MM.1S (cell line): ENCODE data around the gene ZNF521.

ENCODE experiments used
- DNase-seq: peaks from one replicate; pipeline ENCODE4 v3.0.0-alpha.2; 2015
- H2AFZ ChIP-seq: fragments of 300-600 bp; sonication (generic); 2 replicates; pipeline ENCODE4 v1.6.0; 2016; ENCODE audit warnings: antibody characterized with exemption, low read length
- H3F3A ChIP-seq: fragments of 300-600 bp; sonication (generic); 2 replicates; pipeline ENCODE4 v1.6.1; 2016; ENCODE audit warnings: mild to moderate bottlenecking, antibody characterized with exemption, low read length, moderate library complexity, mixed read lengths; ENCODE audit not compliant: insufficient read depth
- H3K27ac ChIP-seq: fragments of 300-600 bp; sonication (generic); 2 replicates; pipeline ENCODE4 v1.5.1; 2016; ENCODE audit warnings: mild to moderate bottlenecking, low read length
- H3K27me3 ChIP-seq: fragments of 300-600 bp; sonication (generic); replicated peaks from 2 replicates; pipeline ENCODE4 v1.6.0; 2016; ENCODE audit warnings: low read length; ENCODE audit not compliant: insufficient read depth
- H3K36me3 ChIP-seq: fragments of 300-600 bp; sonication (generic); replicated peaks from 2 replicates; pipeline ENCODE4 v1.6.1; 2016; ENCODE audit warnings: mild to moderate bottlenecking, low read length, mixed read lengths; ENCODE audit not compliant: insufficient read depth
- H3K4me1 ChIP-seq: fragments of 300-600 bp; sonication (generic); 2 replicates; pipeline ENCODE4 v1.6.1; 2016; ENCODE audit warnings: low read length, mixed read lengths
- H3K4me2 ChIP-seq: fragments of 300-600 bp; sonication (generic); 2 replicates; pipeline ENCODE4 v1.6.0; 2016; ENCODE audit warnings: low read depth, low read length
- H3K4me3 ChIP-seq: fragments of 300-600 bp; sonication (generic); 2 replicates; pipeline ENCODE4 v1.5.1; 2016; ENCODE audit warnings: low read length, mixed read lengths
- H3K79me2 ChIP-seq: fragments of 300-600 bp; sonication (generic); 2 replicates; pipeline ENCODE4 v1.6.1; 2016; ENCODE audit warnings: mixed run types, low read length, mixed read lengths
- H3K9ac ChIP-seq: fragments of 300-600 bp; sonication (generic); 2 replicates; pipeline ENCODE4 v1.6.1; 2016; ENCODE audit warnings: low read length, mixed read lengths
- H3K9me2 ChIP-seq: fragments of 300-600 bp; sonication (generic); replicated peaks from 2 replicates; pipeline ENCODE4 v1.6.1; 2016; ENCODE audit warnings: mild to moderate bottlenecking, low read length, mixed read lengths; ENCODE audit not compliant: insufficient read depth
- H3K9me3 ChIP-seq: fragments of 300-600 bp; sonication (generic); replicated peaks from 2 replicates; pipeline ENCODE4 v1.6.1; 2016; ENCODE audit warnings: mild to moderate bottlenecking, low read length, mixed read lengths; ENCODE audit not compliant: insufficient read depth
- H4K20me1 ChIP-seq: fragments of 300-600 bp; sonication (generic); 2 replicates; pipeline ENCODE4 v1.6.1; 2016; ENCODE audit warnings: mild to moderate bottlenecking, low read length, moderate library complexity, mixed read lengths; ENCODE audit not compliant: insufficient read depth
- EZH2 ChIP-seq: fragments of 300-600 bp; sonication (generic); optimal IDR thresholded peaks from 2 replicates; pipeline ENCODE3; 2017; ENCODE audit warnings: low read depth, mild to moderate bottlenecking, antibody characterized with exemption, low read length, mixed read lengths
- EZH2phosphoT487 ChIP-seq: fragments of 300-600 bp; sonication (generic); IDR thresholded peaks from 2 replicates; pipeline ENCODE4 v1.6.1; 2018; ENCODE audit warnings: antibody characterized with exemption, low read length
- TF ChIP-seq, protein P1 (sequence below): fragments of 300-600 bp; sonication (generic); IDR thresholded peaks from 2 replicates; pipeline ENCODE4 v1.5.1; 2016; ENCODE audit warnings: antibody characterized with exemption, low read length, mixed read lengths

The ZNF521 gene

DNA sequence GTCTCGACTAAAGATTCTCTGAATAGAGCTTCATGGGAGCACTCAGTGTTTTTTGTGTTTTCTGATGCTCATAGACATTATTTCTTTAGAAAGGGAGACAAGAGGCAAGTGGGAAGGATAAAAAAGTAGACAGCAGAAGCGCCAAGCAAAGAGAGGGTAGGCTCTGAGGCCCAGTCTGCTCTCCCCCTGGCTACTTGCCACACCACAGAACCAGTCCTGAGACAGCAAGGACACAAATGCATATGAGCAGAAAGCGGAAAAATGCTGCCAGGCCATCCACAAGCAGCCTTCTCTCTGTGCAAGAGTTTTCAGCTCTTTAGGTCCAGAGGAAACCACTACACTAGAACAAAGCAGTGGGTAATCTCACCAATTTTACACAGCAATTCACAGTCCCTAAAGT lies 285.4 kb downstream of the ZNF521 start:
- H3K4me3 ChIP-seq, result no peak overlapping the region
- no peaks in the 10 kb centered on the region for H3K4me1 ChIP-seq
- no peak overlapping the region for H3K4me2 ChIP-seq
- TF ChIP-seq EZH2phosphoT487 (no peak), EZH2 (no peak)
- TF ChIP-seq, protein P1, sequence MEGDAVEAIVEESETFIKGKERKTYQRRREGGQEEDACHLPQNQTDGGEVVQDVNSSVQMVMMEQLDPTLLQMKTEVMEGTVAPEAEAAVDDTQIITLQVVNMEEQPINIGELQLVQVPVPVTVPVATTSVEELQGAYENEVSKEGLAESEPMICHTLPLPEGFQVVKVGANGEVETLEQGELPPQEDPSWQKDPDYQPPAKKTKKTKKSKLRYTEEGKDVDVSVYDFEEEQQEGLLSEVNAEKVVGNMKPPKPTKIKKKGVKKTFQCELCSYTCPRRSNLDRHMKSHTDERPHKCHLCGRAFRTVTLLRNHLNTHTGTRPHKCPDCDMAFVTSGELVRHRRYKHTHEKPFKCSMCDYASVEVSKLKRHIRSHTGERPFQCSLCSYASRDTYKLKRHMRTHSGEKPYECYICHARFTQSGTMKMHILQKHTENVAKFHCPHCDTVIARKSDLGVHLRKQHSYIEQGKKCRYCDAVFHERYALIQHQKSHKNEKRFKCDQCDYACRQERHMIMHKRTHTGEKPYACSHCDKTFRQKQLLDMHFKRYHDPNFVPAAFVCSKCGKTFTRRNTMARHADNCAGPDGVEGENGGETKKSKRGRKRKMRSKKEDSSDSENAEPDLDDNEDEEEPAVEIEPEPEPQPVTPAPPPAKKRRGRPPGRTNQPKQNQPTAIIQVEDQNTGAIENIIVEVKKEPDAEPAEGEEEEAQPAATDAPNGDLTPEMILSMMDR, result no peak
- H3K27me3 ChIP-seq, result no peaks in the 10 kb centered on the region
- H3K36me3 ChIP-seq, result no peaks in the 10 kb centered on the region
- no peaks in the 10 kb centered on the region for H3K9me2 ChIP-seq
- no peaks in the 10 kb centered on the region for H3K79me2 ChIP-seq
- H3F3A ChIP-seq, result no peaks in the 10 kb centered on the region
- H4K20me1 ChIP-seq, result no peaks in the 10 kb centered on the region
- no peak for DNase-seq
- no peaks in the 10 kb centered on the region for H3K9me3 ChIP-seq
- H3K27ac ChIP-seq, result no peak overlapping the region
- no peak overlapping the region for H3K9ac ChIP-seq
- H2AFZ ChIP-seq, result no peak overlapping the region

DNA sequence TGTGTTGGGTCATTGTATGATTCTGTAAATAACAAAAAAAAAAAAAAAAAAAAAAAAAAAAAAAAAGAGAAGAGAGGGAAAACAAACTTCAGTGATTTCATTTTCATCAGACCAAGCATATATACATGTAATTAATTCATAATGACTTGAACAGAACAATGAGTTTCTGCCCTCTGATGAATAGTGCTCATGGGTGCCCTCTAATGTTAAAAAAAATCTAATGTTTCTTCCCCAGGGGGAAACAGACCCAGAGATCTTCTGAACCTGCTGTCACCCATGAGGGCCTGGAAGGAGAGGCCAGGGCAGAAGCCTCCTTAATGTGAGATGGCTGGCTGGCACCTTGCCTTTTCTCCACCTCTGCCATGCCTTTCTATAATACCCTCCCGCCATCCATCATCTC lies 289.2 kb downstream of the ZNF521 start:
- H3K79me2 ChIP-seq, result no peaks in the 10 kb centered on the region
- no peak for DNase-seq
- H3K4me3 ChIP-seq, result no peak overlapping the region
- no peaks in the 10 kb centered on the region for H3K27me3 ChIP-seq
- TF ChIP-seq EZH2phosphoT487, result no peak
- TF ChIP-seq, protein P1, result peak; percentile 10; the same call in 1 of the 2 replicates
- TF ChIP-seq EZH2, result no peak
- no peak overlapping the region for H2AFZ ChIP-seq
- no peak overlapping the region for H3K4me2 ChIP-seq
- H3F3A ChIP-seq, result no peaks in the 10 kb centered on the region
- no peak overlapping the region for H3K27ac ChIP-seq
- no peaks in the 10 kb centered on the region for H3K9me3 ChIP-seq
- H3K4me1 ChIP-seq, result no peaks in the 10 kb centered on the region
- no peaks in the 10 kb centered on the region for H3K9me2 ChIP-seq
- no peaks in the 10 kb centered on the region for H4K20me1 ChIP-seq
- no peak overlapping the region for H3K9ac ChIP-seq
- H3K36me3 ChIP-seq, result no peaks in the 10 kb centered on the region

DNA sequence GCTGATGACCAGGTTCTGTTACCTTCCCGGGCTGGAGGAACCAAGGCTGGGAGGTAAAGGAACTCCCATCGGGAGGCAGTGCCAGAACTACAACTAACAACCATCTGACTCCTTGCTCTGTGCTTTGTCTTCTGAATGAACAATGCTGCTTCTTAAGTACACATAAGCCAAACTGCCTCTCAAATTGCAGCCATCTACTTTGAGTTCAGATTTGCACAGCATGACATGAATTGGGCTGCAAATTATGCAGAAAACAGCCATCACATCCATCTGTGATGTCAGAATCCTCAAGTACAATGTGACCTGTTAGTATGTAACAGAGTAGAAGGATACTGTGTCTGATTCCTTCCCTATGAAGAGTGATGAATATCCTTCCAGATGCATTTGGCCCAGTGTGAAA lies 290.6 kb downstream of the ZNF521 start:
- H3K4me2 ChIP-seq, result no peak overlapping the region
- no peaks in the 10 kb centered on the region for H3K9me3 ChIP-seq
- H3K9ac ChIP-seq, result no peak overlapping the region
- no peak overlapping the region for H3K4me3 ChIP-seq
- no peak overlapping the region for H3K27ac ChIP-seq
- H3K9me2 ChIP-seq, result no peaks in the 10 kb centered on the region
- no peaks in the 10 kb centered on the region for H3F3A ChIP-seq
- no peak for TF ChIP-seq EZH2phosphoT487
- no peak for DNase-seq
- no peaks in the 10 kb centered on the region for H4K20me1 ChIP-seq
- no peaks in the 10 kb centered on the region for H3K4me1 ChIP-seq
- H3K36me3 ChIP-seq, result no peaks in the 10 kb centered on the region
- no peak overlapping the region for H2AFZ ChIP-seq
- H3K79me2 ChIP-seq, result no peaks in the 10 kb centered on the region
- H3K27me3 ChIP-seq, result no peaks in the 10 kb centered on the region

DNA sequence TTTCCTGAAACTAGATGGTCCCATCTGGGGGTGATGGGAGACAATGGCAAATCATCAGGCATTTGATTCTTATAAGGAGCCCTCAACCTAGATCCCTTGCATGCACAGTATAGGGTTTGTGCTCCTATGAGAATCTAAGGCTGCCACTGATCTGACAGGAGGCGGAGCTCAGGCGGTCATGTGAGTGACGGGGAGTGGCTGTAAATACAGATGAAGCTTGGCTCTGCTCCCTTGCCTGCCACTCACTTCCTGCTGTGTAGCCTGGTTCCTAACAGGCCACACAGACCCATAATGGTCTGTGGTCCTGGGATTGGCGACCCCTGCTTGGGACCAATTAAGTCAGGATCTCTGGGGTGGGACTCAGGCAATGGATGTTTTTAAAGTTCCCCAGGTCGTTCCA lies 293.4 kb downstream of the ZNF521 start:
- TF ChIP-seq, protein P1, result no peak
- H3K9ac ChIP-seq, result no peak overlapping the region
- H3K4me2 ChIP-seq, result no peak overlapping the region
- no peaks in the 10 kb centered on the region for H3K9me2 ChIP-seq
- no peaks in the 10 kb centered on the region for H3K36me3 ChIP-seq
- H3K4me1 ChIP-seq, result no peaks in the 10 kb centered on the region
- no peak for DNase-seq
- no peak overlapping the region for H3K27ac ChIP-seq
- no peaks in the 10 kb centered on the region for H3K79me2 ChIP-seq
- no peaks in the 10 kb centered on the region for H3F3A ChIP-seq
- no peaks in the 10 kb centered on the region for H3K27me3 ChIP-seq
- no peak overlapping the region for H2AFZ ChIP-seq
- no peaks in the 10 kb centered on the region for H3K9me3 ChIP-seq
- H4K20me1 ChIP-seq, result no peaks in the 10 kb centered on the region
- no peak overlapping the region for H3K4me3 ChIP-seq
